Suprapubic skin (tissue), 3 donors: ENCODE data around the gene SRGAP1.

ENCODE experiments used
- CTCF ChIP-seq, 2 donors: fragments of 200-600 bp in 1 of 2; fragments of 450-650 bp in 1 of 2; sonication (generic) in 1 of 2; IDR thresholded peaks; one replicate each; pipeline ENCODE4 v1.5.1; 2016 to 2019; ENCODE audit warnings: antibody characterized with exemption in 2 of 2, mild to moderate bottlenecking in 1 of 2, moderate library complexity in 1 of 2
- POLR2AphosphoS5 ChIP-seq, 3 donors: sonication (generic); formaldehyde crosslinking; IDR thresholded peaks; one replicate each; pipeline ENCODE4 v1.6.1; 2017; ENCODE audit warnings: antibody characterized with exemption in 3 of 3

GRCh38 chr12:63919756-63920155 is 75.3 kb downstream of the SRGAP1 start:
- TF ChIP-seq CTCF (IDR thresholded peaks at IDR 0.05), result no peak
- no peak for TF ChIP-seq POLR2AphosphoS5 (IDR thresholded peaks at IDR 0.05)
